ENCODE results near the gene STON1.
"Not testable (repeated sequence)": the region's sequence is repeated elsewhere in the genome, so short reads cannot be mapped to it uniquely, and the experiment has no call there.

The STON1 gene

GRCh38 chr2:48530033-48530811, at the start of gene STON1:
STON1 (plus strand) TSS chr2:48530154; CDS start chr2:48580634, 50,480 bp downstream.
- DNase-seq (ENCODE audit: low read depth in 1 of 2, low spot score in 1 of 2): no peak

DNA sequence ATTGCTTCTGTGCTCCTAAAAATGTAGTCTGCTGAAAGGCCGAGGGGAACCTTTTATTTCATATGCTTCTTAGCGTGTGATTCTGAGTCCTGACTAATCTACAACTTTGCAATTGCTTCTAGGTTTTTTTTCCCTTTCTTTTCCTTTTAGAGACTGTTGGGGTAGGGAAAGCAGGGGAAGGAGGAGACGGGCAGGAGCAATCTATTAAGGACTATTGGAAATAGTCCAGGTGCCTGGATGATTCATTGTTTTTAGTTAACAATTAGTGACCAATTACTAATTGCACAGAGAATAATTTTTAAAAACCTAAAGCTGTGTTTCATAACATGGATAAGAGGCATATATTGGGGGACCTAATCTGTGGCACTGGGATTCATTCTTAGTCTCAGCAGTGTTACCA, 49.4 kb upstream of the STON1 start:
- DNase-seq (ENCODE audit: low read depth in 1 of 2, low spot score in 1 of 2): no peak

DNA sequence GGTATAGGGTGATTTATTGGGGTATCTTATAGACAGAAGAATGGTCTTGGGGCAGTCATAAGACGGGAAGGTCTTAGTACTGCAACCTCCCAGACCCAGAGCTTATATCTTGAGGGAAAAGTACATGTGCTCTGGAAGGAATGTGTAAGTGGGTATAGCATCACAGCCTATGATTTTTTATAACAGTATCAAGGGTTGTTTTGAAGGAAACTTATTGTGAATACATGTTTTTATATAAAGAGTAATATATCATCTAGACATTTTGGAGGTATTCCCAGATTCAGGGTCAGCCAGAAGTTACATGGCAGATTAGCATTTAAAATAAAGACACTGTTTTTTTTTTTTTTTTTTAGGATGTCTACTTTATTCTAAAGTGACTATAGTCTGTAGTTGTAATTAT, 47.6 kb upstream of the STON1 start:
- no peak for DNase-seq (ENCODE audit: low read depth in 1 of 2, low spot score in 1 of 2)

DNA sequence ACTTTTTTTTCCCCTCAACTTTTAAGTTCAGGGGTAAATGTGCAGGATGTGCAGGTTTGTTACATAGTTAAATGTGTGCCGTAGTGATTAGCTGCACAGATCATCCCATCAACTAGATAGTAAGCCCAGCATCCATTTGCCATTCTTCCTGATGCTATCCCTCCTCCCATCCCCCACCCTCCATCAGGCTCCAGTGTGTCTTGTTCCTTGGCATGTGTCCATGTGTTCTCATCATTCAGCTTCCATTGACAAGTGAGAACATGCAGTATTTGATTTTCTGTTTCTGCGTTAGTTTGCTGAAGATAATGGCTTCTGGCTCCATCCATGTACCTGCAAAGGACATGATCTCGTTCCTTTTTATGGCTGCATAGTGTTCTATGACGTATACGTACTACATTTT, 47.2 kb upstream of the STON1 start:
- DNase-seq (ENCODE audit: low read depth in 1 of 2, low spot score in 1 of 2): no peak

- no peak for DNase-seq (ENCODE audit: low read depth in 1 of 2, low spot score in 1 of 2)
Observed at GRCh38 chr2:48483506-48483905, 46.4 kb upstream of the STON1 start.

DNA sequence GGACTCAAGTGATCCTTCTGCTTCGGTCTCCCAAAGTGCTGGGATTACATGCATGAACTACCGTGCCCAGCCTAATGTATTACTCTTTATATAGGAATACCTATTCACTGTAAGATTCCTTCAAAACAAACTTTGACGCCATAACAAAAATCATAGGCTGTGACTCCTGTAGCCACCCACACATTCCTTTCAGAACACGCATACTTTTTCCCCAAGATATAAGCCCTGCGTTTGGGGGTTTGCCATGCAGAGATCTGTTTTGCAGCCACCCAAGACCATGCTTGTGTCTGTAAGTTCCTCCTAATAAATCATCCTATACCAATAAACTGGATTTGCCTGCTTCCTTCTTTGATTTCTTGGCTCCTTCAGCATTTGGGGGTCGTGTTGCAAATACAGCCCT, 46.0 kb upstream of the STON1 start:
- DNase-seq (ENCODE audit: low read depth in 1 of 2, low spot score in 1 of 2): no peak

- no peak for DNase-seq (ENCODE audit: low read depth in 1 of 2, low spot score in 1 of 2)
Observed at GRCh38 chr2:48488545-48488944, 41.4 kb upstream of the STON1 start.

DNA sequence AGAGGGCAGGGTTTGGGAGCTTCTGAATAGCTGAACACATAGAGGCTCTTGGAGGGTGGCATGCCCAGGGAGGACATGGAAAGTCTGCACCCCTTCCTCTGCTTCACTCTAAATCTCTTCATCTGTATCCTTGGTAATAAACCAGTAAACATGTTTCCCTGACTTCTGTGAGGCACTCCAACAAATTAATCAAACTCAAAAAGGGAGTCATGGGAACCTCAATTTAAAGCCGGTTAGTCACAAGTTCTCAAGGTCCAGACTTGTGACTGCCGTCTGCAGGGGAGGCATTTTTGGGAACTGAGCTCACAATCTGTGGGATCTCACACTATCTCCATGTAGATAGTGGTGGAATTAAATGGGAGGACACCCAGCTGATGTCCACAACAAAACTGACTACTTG, 33.1 kb upstream of the STON1 start:
- DNase-seq (ENCODE audit: low read depth in 1 of 2, low spot score in 1 of 2): no peak

DNA sequence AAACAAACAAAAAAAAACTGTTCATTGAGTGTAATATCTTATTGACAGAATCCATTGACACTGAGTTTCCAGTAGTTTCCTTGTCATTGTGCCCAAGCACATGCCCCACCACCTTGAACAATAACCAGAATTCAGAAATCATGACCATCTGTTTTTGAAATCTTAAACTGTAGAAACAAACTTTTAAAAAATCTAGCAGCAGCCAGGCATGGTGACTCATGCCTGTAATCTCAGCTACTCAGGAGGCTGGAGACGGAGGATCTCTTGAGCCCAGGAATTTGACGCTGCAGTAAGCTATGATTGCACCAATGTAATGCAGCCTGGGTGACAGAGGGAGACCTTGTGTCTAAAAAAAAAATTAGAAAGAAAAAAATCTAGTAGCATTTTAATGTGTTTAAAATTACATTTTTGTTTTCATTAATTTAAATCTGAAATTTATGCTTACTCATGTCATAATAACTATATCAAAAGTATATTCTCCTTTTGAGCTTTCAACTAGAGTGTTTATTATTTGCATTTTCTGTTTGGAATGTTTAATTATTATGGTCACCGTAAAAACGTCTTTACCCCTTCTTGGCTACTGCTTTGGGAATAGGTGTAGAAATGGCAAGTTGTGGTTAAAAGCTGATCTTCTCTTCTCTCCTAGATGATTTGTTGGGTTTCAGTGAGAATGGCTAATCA, 25.2 kb upstream of the STON1 start:
- no peak for DNase-seq (ENCODE audit: low read depth in 1 of 2, low spot score in 1 of 2)

DNA sequence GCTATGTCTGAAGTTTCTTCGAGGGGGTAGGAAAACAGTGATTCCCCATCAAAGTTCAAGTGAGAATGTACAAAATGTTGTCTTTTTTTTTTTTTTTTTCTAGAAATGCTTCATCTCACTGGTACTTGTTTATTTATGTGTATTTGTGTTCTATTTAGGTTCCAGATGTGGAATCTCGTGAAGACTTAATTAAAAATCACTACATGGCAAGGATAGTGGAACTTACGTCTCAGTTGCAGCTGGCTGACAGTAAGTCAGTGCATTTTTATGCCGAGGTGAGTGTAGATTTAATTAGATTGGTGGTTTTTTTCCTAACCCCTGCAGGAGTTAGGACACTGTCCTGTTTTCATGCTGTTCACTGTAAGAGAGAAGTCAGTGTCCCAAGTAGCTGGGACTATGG, 22.8 kb upstream of the STON1 start:
- DNase-seq (ENCODE audit: low read depth in 1 of 2, low spot score in 1 of 2): no peak

DNA sequence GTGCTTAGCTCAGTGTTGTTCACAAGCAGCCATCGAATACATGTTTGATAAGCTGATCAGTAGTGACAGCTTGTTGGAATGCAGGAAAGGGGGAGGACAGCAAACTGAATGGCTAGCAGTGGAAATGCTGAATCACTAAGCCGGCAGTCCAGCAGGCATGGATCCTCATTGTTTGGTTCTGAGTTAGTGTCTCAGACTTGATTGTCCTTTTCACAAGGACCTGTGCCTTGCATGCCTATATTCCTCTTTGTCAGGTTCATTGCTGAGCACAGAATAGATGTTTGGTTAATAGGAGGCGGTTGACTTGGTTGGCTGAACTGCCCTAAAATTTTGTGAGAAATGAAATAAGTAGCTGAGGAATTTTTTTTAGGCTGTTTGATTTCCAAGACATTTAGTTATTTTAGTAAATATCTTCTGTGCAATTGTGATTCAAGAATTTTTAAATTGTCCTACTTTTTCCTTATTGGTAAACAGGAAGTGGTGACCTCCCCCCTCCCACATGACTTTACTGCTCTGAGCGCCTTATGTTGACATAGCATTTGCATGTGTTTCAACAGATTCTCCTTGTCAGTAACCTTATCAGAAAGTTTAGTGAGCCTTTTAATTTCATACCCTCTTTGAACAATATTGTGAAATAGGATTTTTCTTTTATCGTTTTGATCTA, 21.4 kb upstream of the STON1 start:
- DNase-seq (ENCODE audit: low read depth in 1 of 2, low spot score in 1 of 2): no peak

DNA sequence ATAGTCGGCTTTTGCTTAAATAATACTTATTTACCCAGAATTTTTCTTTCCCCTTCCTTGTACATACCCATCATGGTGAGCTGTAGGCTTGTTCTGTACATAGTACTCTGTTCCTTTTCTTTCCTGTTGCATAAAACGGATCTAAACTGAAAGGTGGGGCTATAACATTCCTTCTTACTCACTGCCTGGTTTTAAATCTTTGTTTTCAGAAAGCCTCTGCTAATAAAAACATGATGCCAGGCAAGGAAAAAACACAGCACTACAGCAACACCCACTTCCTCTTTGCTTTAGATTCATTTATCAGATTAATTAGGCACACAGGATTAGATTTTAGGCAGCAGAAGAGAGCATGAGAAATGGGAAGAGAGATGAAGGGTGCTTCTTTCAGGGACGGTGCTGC, 19.6 kb upstream of the STON1 start:
- DNase-seq (ENCODE audit: low read depth in 1 of 2, low spot score in 1 of 2): no peak

DNA sequence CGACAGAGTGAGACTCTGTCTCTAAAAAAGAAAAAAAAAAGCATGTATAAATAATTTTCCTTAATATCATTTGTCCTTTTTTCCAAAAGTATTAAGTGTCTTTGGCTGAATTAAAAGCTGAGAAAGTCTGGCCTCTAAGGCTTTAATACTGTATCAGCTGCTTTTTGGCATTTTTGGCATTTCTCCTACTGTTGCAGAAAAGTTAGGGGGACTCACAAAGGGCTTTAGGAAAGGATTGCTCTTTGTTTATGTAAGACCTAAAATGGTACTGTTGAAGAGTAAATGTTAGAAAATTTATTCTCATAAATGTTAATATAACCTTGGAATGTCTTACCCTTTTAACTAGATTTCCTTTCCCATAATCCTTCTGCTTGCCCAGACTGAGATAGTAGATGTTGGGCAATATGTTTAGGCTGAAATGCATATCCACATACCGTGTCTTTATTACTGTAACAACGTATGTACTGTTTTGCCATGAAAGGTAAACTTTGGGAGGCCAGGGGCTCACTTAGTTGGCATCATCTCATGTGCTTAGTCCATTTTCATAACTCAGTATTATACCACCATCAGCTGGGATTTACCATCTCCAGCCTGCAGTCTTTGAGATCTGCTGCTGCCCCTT, 18.0 kb upstream of the STON1 start:
- no peak for DNase-seq (ENCODE audit: low read depth in 1 of 2, low spot score in 1 of 2)

- DNase-seq (ENCODE audit: low read depth in 1 of 2, low spot score in 1 of 2): no peak
Observed at GRCh38 chr2:48512571-48512970, 17.4 kb upstream of the STON1 start.

DNA sequence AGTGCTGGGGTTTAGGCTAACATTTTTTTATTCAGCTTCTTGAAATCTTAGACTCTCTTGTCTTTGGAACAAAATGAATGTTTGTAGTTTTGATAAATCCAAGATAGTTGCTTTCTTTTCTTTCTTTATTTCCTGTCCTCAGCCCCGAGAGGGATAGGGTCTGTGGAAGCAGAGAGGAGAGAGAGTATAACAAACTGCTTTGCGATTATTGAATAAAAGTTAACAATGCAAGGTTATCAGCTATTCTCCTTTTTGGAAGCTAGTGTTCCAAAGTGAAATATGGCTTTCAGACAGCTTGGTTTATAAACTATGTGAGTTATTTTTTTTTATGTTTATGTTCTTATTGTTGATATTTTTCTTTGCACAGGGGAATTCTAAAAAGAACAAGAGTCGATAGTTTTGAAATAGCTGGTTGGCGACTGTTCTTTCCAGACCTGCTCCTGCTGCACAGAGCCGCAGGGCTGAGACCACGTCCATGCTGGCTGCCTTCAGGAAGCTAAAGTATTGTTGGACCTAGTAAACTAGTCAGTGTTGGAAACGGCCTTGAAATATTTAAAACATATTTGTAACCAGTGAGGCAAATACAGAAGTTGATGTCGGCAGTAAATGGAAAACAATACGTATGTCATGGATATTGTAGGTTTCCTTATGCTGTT, 15.5 kb upstream of the STON1 start:
- no peak for DNase-seq (ENCODE audit: low read depth in 1 of 2, low spot score in 1 of 2)

- no peak for DNase-seq (ENCODE audit: low read depth in 1 of 2, low spot score in 1 of 2)
Observed at GRCh38 chr2:48515513-48515985, 14.4 kb upstream of the STON1 start.

- no peak for DNase-seq (ENCODE audit: low read depth in 1 of 2, low spot score in 1 of 2)
Observed at GRCh38 chr2:48519593-48519992, 10.4 kb upstream of the STON1 start.

DNA sequence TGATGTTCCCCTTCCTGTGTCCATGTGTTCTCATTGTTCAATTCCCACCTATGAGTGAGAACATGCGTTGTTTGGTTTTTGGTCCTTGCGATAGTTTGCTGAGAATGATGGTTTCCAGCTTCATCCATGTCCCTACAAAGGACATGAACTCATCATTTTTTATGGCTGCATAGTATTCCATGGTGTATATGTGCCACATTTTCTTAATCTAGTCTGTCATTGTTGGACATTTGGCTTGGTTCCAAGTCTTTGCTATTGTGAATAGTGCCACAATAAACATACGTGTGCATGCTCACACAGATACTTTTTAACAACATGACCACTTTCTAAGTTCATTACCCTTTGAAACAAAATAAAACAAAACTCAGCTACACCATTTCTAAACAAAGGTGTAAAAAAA, 5.2 kb upstream of the STON1 start:
- not testable (repeated sequence) for DNase-seq (ENCODE audit: low read depth in 1 of 2, low spot score in 1 of 2)

GRCh38 chr2:48525269-48525943, 4.5 kb upstream of the STON1 start:
- DNase-seq (ENCODE audit: low read depth in 1 of 2, low spot score in 1 of 2): no peak

DNA sequence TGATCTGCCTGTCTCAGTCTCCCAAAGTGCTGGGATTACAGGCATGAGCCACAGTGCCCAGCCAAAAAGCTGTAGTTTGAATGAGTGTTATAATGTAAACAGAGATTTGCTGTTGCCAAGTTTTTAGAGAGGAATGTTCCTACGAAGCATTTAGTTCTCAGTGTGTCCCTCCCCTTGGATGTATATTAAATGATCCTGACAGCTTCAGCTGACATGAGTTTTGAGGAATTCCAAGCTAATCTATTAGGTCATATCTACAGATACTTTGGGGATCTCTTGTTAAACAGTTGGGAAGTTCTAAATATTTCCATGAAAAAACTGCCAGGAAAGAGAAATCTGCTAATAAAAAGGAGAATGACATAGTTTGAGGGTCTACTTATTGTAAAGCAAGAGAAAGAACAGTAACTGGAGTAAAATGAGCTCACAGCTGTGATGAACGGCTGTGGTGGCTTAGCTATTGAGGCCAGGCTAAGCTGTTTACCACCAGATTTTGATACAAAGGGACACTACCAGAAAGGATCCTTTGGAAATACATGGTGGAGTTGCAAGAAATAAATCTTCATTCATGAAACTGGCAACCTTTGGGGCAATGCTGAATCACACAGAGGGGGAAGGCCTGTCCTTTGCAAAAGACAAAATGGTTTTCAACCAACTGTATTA, 2.6 kb upstream of the STON1 start:
- DNase-seq (ENCODE audit: low read depth in 1 of 2, low spot score in 1 of 2): no peak

Measured in activated T-helper 1 cell treated with anti-CD3 and anti-CD28 coated beads, Interleukin-2, amount 50 U/mL, for 16 hours (primary cell).